Measurements from ENCODE around the gene RAD51B. TPM values are rescaled to one million over a fixed set of nuclear protein-coding genes. Genes with fewer than 3 reads are reported as not detected.

Gene RAD51B
- total and polyA plus RNA-seq, 8 donors, result 1.8 to 30.7 (median 15.3) TPM

- 74 to 83% (median 82%) methylated on average over 2 of the region's 2 CpGs for WGBS, 5 donors
- peak overlapping the region; percentile 4 to 88 (median 82) for H3K27ac ChIP-seq
- no peaks in the 10 kb centered on the region for H3K9me3 ChIP-seq
- TF ChIP-seq CTCF (IDR thresholded peaks at IDR 0.05) (no peak), POLR2A (IDR thresholded peaks at IDR 0.05) (no peak), POLR2AphosphoS5 (IDR thresholded peaks at IDR 0.05) (no peak), EP300 (IDR thresholded peaks at IDR 0.05) (no peak)
- intact Hi-C loops (cut with DNase I; ENCODE audit: low total_unique reads), result no loop called here
- H3K4me3 ChIP-seq, result no peak overlapping the region
- no peaks in the 10 kb centered on the region for H3K27me3 ChIP-seq
- peak in 1 of 2 donors; percentile 35 for DNase-seq
- peaks cover 38 to 93% (median 55%) of the 10 kb centered on the region in 4 donors for H3K4me1 ChIP-seq
- no peaks in the 10 kb centered on the region for H3K36me3 ChIP-seq
Measured at GRCh38 chr14:68513137-68513536, 693.6 kb downstream of the RAD51B start.

- Histone ChIP-seq H3K27ac (peak overlapping the region; percentile 22 to 88 (median 82)), H3K27me3 (no peaks in the 10 kb centered on the region), H3K9me3 (no peaks in the 10 kb centered on the region), H3K4me3 (no peak overlapping the region), H3K36me3 (no peaks in the 10 kb centered on the region), H3K4me1 (peaks cover 43 to 93% (median 60%) of the 10 kb centered on the region in 4 donors)
- intact Hi-C loops (cut with DNase I; ENCODE audit: low total_unique reads), result no loop called here
- whole genome bisulfite sequencing, 5 donors, result 72 to 74% (median 73%) methylated on average over 12 of the region's 12 CpGs
- TF ChIP-seq EP300 (IDR thresholded peaks at IDR 0.05), result no peak
- no peak for TF ChIP-seq POLR2A (IDR thresholded peaks at IDR 0.05)
- TF ChIP-seq POLR2AphosphoS5 (IDR thresholded peaks at IDR 0.05), result no peak
- no peak for TF ChIP-seq CTCF (IDR thresholded peaks at IDR 0.05)
- peak in 1 of 2 donors; percentile 14 for DNase-seq
Measured at GRCh38 chr14:68513838-68514607, 694.4 kb downstream of the RAD51B start.

GRCh38 chr14:68514608-68515194 is 695.1 kb downstream of the RAD51B start:
- peak overlapping the region; percentile 22 to 88 (median 82) for H3K27ac ChIP-seq
- intact Hi-C loops (cut with DNase I; ENCODE audit: low total_unique reads), result no loop called here

GRCh38 chr14:68516342-68516741 is 696.8 kb downstream of the RAD51B start:
- WGBS, 5 donors, result 72 to 92% (median 76%) methylated on average over 4 of the region's 4 CpGs
- Histone ChIP-seq H3K36me3 (no peaks in the 10 kb centered on the region), H3K9me3 (no peaks in the 10 kb centered on the region), H3K27me3 (no peaks in the 10 kb centered on the region), H3K27ac (peak overlapping the region in 1 of 5 donors; percentile 6), H3K4me3 (no peak overlapping the region), H3K4me1 (peaks cover 44 to 93% (median 59%) of the 10 kb centered on the region in 4 donors)
- TF ChIP-seq EP300 (IDR thresholded peaks at IDR 0.05) (no peak), CTCF (IDR thresholded peaks at IDR 0.05) (no peak), POLR2AphosphoS5 (IDR thresholded peaks at IDR 0.05) (no peak), POLR2A (IDR thresholded peaks at IDR 0.05) (no peak)
- no peak for DNase-seq
- intact Hi-C loops (cut with DNase I; ENCODE audit: low total_unique reads), result no loop called here

More at GRCh38 chr14:68514608-68515194, 695.1 kb downstream of the RAD51B start:
- Histone ChIP-seq H3K9me3 (no peaks in the 10 kb centered on the region), H3K4me3 (no peak overlapping the region), H3K4me1 (peaks cover 46 to 93% (median 61%) of the 10 kb centered on the region in 4 donors), H3K36me3 (no peaks in the 10 kb centered on the region), H3K27me3 (no peaks in the 10 kb centered on the region)
- TF ChIP-seq EP300 (IDR thresholded peaks at IDR 0.05), result no peak
- peak in 1 of 2 donors; percentile 55 for DNase-seq
- 34 to 51% (median 37%) methylated on average over 4 of the region's 4 CpGs for WGBS, 5 donors
